HG03442 (cell line): ENCODE results near the gene MOB3C.

Experiments
- ATAC-seq: cut with Tn5 transposase; IDR thresholded peaks from one replicate; pipeline ENCODE4 v1.9.1; 2021; ENCODE audit warnings: mild to moderate bottlenecking, moderate library complexity; ENCODE audit not compliant: unreplicated experiment

Gene MOB3C

GRCh38 chr1:46607345-46608130, 9.1 kb downstream of the MOB3C start:
- no peak for ATAC-seq

- no peak for ATAC-seq
These were observed 10.2 kb downstream of the MOB3C start for GRCh38 chr1:46606255-46606965.

GRCh38 chr1:46605232-46605631, 11.4 kb downstream of the MOB3C start:
- ATAC-seq, result no peak

GRCh38 chr1:46603858-46604549, 12.6 kb downstream of the MOB3C start, which contains the start of gene MKNK1:
Gene MKNK1, minus strand, starts transcription at chr1:46604268. Its CDS starts 20,941 bp downstream, at chr1:46583327.
- ATAC-seq, result peak; percentile 95

GRCh38 chr1:46603481-46603857, 13.1 kb downstream of the MOB3C start:
- ATAC-seq, result no peak

- no peak for ATAC-seq
These were observed 15.2 kb downstream of the MOB3C start for GRCh38 chr1:46601257-46602007.

- no peak for ATAC-seq
These were observed 17.3 kb downstream of the MOB3C start for GRCh38 chr1:46599059-46599970.

GRCh38 chr1:46596846-46597245, 19.8 kb downstream of the MOB3C start:
- no peak for ATAC-seq

GRCh38 chr1:46596036-46596435, 20.6 kb downstream of the MOB3C start:
- ATAC-seq, result no peak

- no peak for ATAC-seq
These were observed 21.5 kb downstream of the MOB3C start for GRCh38 chr1:46595127-46595526.

GRCh38 chr1:46594063-46594462, 22.5 kb downstream of the MOB3C start:
- no peak for ATAC-seq

GRCh38 chr1:46592823-46593222, 23.8 kb downstream of the MOB3C start:
- no peak for ATAC-seq

GRCh38 chr1:46589529-46589928, 27.1 kb downstream of the MOB3C start:
- no peak for ATAC-seq

GRCh38 chr1:46587069-46587468, 29.5 kb downstream of the MOB3C start:
- no peak for ATAC-seq

GRCh38 chr1:46585312-46585938, 31.2 kb downstream of the MOB3C start:
- no peak for ATAC-seq

GRCh38 chr1:46583494-46583893, 33.1 kb downstream of the MOB3C start:
- ATAC-seq, result no peak

GRCh38 chr1:46582972-46583371, 33.6 kb downstream of the MOB3C start:
- ATAC-seq, result no peak

GRCh38 chr1:46581681-46582455, 34.7 kb downstream of the MOB3C start:
- no peak for ATAC-seq
